HCT116 (cell line): ENCODE data around the gene ATP11B. TPM values are rescaled to one million over a fixed set of nuclear protein-coding genes. Genes with fewer than 3 reads are reported as not detected.

ENCODE experiments used
- ATAC-seq: fragments of 200-7000 bp; cut with Tn5 transposase; 2 replicates; pipeline ENCODE4 v1.9.1; 2020; ENCODE audit warnings: mild to moderate bottlenecking, moderate library complexity
- BruUV-seq: library from RNA; stranded (reverse); fragments of 400-500 nt; replicated peaks from 2 replicates; lab custom pipeline; 2021; lab: Mats Ljungman, UMichigan
- CTCF ChIA-PET: fragments of 300-600 bp; sonication (Branson Sonifier 250); formaldehyde crosslinking; loops from one replicate; lab custom pipeline; 2021; ENCODE audit warnings: antibody characterized with exemption; lab: Charles Lee
- POLR2A ChIA-PET: fragments of 300-600, 350-600 bp; sonication (Branson Sonifier 250); formaldehyde crosslinking; loops from one replicate; lab custom pipeline; 2021; ENCODE audit warnings: antibody characterized with exemption; lab: Charles Lee
- RAD21 ChIA-PET, 2 experiments: fragments of 300-600 bp; sonication (Branson Sonifier 250); formaldehyde crosslinking; loops; one replicate each; lab custom pipeline; 2023; ENCODE audit warnings: low total read pairs in 2 of 2; ENCODE audit not compliant: uncharacterized antibody in 2 of 2, unreplicated experiment in 2 of 2, low non-redundant PET in 1 of 2; lab: Charles Lee
- DNase-seq: peaks from one replicate; pipeline ENCODE4 v3.0.0-alpha.2; 2010; ENCODE audit warnings: low read depth, low spot score
- H2AFZ ChIP-seq: fragments of 200-600 bp; shearing (Covaris generic), sonication (generic); 2 replicates; pipeline ENCODE4 v1.6.1; 2017; ENCODE audit warnings: low read depth, mixed run types, mixed read lengths, antibody characterized with exemption, low read length; ENCODE audit not compliant: poor library complexity, severe bottlenecking
- H3K27ac ChIP-seq: 2 replicates; pipeline ENCODE4 v1.5.1; 2012; ENCODE audit warnings: low read depth, low read length
- H3K27me3 ChIP-seq: fragments of 200-600 bp; sonication (generic); 2 replicates; pipeline ENCODE4 v1.6.1; 2016; ENCODE audit warnings: mixed run types, low read length, mixed read lengths; ENCODE audit not compliant: insufficient read depth
- H3K36me3 ChIP-seq, 2 experiments: fragments of 200-500 bp in 1 of 2; fragments of 200-600 bp in 1 of 2; sonication (Bioruptor generic) in 1 of 2; sonication (generic) in 1 of 2; 2 replicates each; pipeline versions ENCODE4 v1.5.1 to v1.6.1; 2014 to 2016; ENCODE audit warnings: low read length in 2 of 2, inconsistent platforms in 1 of 2, mixed read lengths in 1 of 2, mixed run types in 1 of 2; ENCODE audit not compliant: insufficient read depth in 2 of 2, control insufficient read depth in 1 of 2
- H3K4me1 ChIP-seq, 2 experiments: fragments of 200-600 bp in 1 of 2; sonication (generic) in 1 of 2; 2 replicates each; pipeline versions ENCODE4 v1.5.1 to v1.6.1; 2012 to 2017; ENCODE audit warnings: low read length in 2 of 2, inconsistent platforms in 1 of 2, mild to moderate bottlenecking in 1 of 2, mixed read lengths in 1 of 2, mixed run types in 1 of 2, moderate library complexity in 1 of 2; ENCODE audit not compliant: insufficient read depth in 2 of 2, control insufficient read depth in 1 of 2
- H3K4me2 ChIP-seq: fragments of 200-600 bp; sonication (generic); 2 replicates; pipeline ENCODE4 v1.6.1; 2017; ENCODE audit warnings: mixed run types, low read length, mixed read lengths
- H3K4me3 ChIP-seq, 2 experiments: fragments of 200-600 bp in 1 of 2; sonication (generic) in 1 of 2; replicated peaks in 1 of 2; 2 replicates each; pipeline ENCODE4 v1.5.1; 2011 to 2016; ENCODE audit warnings: low read length in 2 of 2, control low read depth in 1 of 2, low read depth in 1 of 2, mild to moderate bottlenecking in 1 of 2, mixed read lengths in 1 of 2, mixed run types in 1 of 2
- H3K79me2 ChIP-seq: fragments of 200-600 bp; sonication (generic); 2 replicates; pipeline ENCODE4 v1.6.1; 2017; ENCODE audit warnings: mild to moderate bottlenecking, mixed run types, low read length, moderate library complexity, mixed read lengths; ENCODE audit not compliant: insufficient read depth
- H3K9ac ChIP-seq: fragments of 200-600 bp; sonication (generic); 2 replicates; pipeline ENCODE4 v1.6.1; 2016; ENCODE audit warnings: low read length, mixed read lengths
- H3K9me2 ChIP-seq: fragments of 200-600 bp; sonication (generic), shearing (Covaris generic); 2 replicates; pipeline ENCODE4 v1.6.1; 2017; ENCODE audit warnings: mixed run types, mild to moderate bottlenecking, moderate library complexity; ENCODE audit not compliant: insufficient read depth
- H3K9me3 ChIP-seq, 2 experiments: fragments of 200-500 bp in 1 of 2; fragments of 200-600 bp in 1 of 2; sonication (Bioruptor generic) in 1 of 2; sonication (generic) in 1 of 2; 2 replicates each; pipeline ENCODE4 v1.6.1; 2014 to 2017; ENCODE audit warnings: low read length in 2 of 2, mixed read lengths in 2 of 2, inconsistent platforms in 1 of 2, low read depth in 1 of 2, mild to moderate bottlenecking in 1 of 2, mixed run types in 1 of 2, moderate library complexity in 1 of 2; ENCODE audit not compliant: control insufficient read depth in 1 of 2, insufficient read depth in 1 of 2
- H4K20me1 ChIP-seq: fragments of 200-600 bp; sonication (generic), shearing (Covaris generic); 2 replicates; pipeline ENCODE4 v1.6.1; 2017; ENCODE audit warnings: mixed run types, mild to moderate bottlenecking, moderate library complexity; ENCODE audit not compliant: insufficient read depth
- CBX3 ChIP-seq: IDR thresholded peaks from 2 replicates; pipeline ENCODE4 v1.6.1; 2012; ENCODE audit warnings: low read depth
- CEBPB ChIP-seq: IDR thresholded peaks from 2 replicates; pipeline ENCODE4 v1.6.1; 2012; ENCODE audit warnings: low read depth
- EGR1 ChIP-seq: IDR thresholded peaks from 2 replicates; pipeline ENCODE4 v1.6.1; 2012; ENCODE audit warnings: low read depth
- ELF1 ChIP-seq: IDR thresholded peaks from 2 replicates; pipeline ENCODE4 v1.6.1; 2012; ENCODE audit warnings: low read depth, borderline replicate concordance
- EZH2phosphoT487 ChIP-seq: fragments of 200-600 bp; IDR thresholded peaks from 2 replicates; pipeline ENCODE4 v1.6.1; 2018; ENCODE audit warnings: antibody characterized with exemption, borderline replicate concordance
- JUND ChIP-seq: IDR thresholded peaks from 2 replicates; pipeline ENCODE4 v1.6.1; 2012
- POLR2AphosphoS5 ChIP-seq: IDR thresholded peaks from 2 replicates; pipeline ENCODE4 v1.6.1; 2011; ENCODE audit warnings: mild to moderate bottlenecking, low read depth, low read length, moderate library complexity
- RAD21 ChIP-seq: IDR thresholded peaks from 2 replicates; pipeline ENCODE4 v1.6.1; 2012; ENCODE audit warnings: low read depth, mild to moderate bottlenecking
- REST ChIP-seq: IDR thresholded peaks from 2 replicates; pipeline ENCODE4 v1.6.1; 2012; ENCODE audit warnings: low read depth
- SP1 ChIP-seq: IDR thresholded peaks from 2 replicates; pipeline ENCODE4 v1.6.1; 2012; ENCODE audit warnings: low read depth
- SRF ChIP-seq: IDR thresholded peaks from 2 replicates; pipeline ENCODE4 v1.6.1; 2012; ENCODE audit warnings: low read depth
- YY1 ChIP-seq: IDR thresholded peaks from 2 replicates; pipeline ENCODE4 v1.6.1; 2011; ENCODE audit warnings: low read length, low read depth, moderate library complexity, mild to moderate bottlenecking; ENCODE audit not compliant: insufficient replicate concordance; ENCODE audit errors: extremely low read depth
- ZBTB33 ChIP-seq: IDR thresholded peaks from 2 replicates; pipeline ENCODE4 v1.6.1; 2011; ENCODE audit warnings: mild to moderate bottlenecking, low read length, moderate library complexity; ENCODE audit not compliant: insufficient replicate concordance; ENCODE audit errors: extremely low read depth
- ZNF274 ChIP-seq: fragments of 200-500 bp; sonication (Bioruptor generic); IDR thresholded peaks from 2 replicates; pipeline ENCODE4 v1.6.1; 2014; ENCODE audit warnings: mild to moderate bottlenecking, low read depth, low read length, inconsistent platforms
- intact Hi-C: fragments of 100-400 bp; cut with micrococcal nuclease; formaldehyde crosslinking; loops from 2 replicates; pipeline ENCODE4 v1.10.0; 2022
- total RNA-seq: library from RNA; stranded (reverse); gene quantifications from one replicate; pipeline ENCODE4 v1.2.1, GENCODE V29; 2021; ENCODE audit not compliant: unreplicated experiment
- TF ChIP-seq, protein P1 (sequence below): IDR thresholded peaks from 2 replicates; pipeline ENCODE4 v1.6.1; 2012
- TF ChIP-seq, protein P2 (sequence below): IDR thresholded peaks from 2 replicates; pipeline ENCODE4 v1.6.1; 2012

Gene ATP11B
- total RNA-seq, 1 experiment from 2014 or later = 53.0 TPM

DNA sequence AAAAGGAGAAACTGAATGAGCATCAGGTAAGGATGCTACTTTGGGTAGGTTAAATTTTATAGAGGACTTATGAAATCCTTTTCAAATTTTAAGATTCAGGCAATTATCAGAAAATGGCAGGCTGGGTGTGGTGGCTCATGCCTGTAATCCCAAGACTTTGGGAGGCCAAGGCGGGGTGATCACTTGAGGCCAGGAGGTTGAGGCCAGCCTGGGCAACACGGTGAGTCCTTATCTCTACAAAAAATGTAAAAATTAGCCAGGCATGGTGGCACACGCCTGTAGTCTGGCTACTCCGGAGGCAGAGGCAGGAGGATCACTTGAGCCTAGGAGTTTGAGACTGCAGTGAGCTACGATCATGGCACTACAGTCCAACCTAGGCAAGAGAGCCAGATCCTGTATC, 163.9 kb downstream of the ATP11B start:
- no peaks in the 10 kb centered on the region for H3K27me3 ChIP-seq
- H3K36me3 ChIP-seq = peaks cover 0 to 5% of the 10 kb centered on the region in 2 experiments; a peak in 1 of 4 replicates
- ChIA-PET RAD21 (no interaction called here), POLR2A (no interaction called here), CTCF (interaction anchor here (0.6 kb wide), 1 partner anchor 14 kb away, joined by 3 read pairs; no protein-coding TSS in a partner anchor)
- TF ChIP-seq YY1 (no peak), SP1 (no peak), CBX3 (no peak), EGR1 (no peak), ZNF274 (no peak), EZH2phosphoT487 (no peak)
- TF ChIP-seq, protein P1, sequence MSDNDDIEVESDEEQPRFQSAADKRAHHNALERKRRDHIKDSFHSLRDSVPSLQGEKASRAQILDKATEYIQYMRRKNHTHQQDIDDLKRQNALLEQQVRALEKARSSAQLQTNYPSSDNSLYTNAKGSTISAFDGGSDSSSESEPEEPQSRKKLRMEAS = no peak
- intact Hi-C loops = no loop called here
- no peak overlapping the region for H3K4me3 ChIP-seq
- no peak for DNase-seq
- no peaks in the 10 kb centered on the region for H3K9me2 ChIP-seq
- H3K4me1 ChIP-seq = no peaks in the 10 kb centered on the region
- no peak overlapping the region for H3K4me2 ChIP-seq
- no TSS peak for BruUV-seq
- H3K9me3 ChIP-seq = no peaks in the 10 kb centered on the region
- no peak overlapping the region for H3K9ac ChIP-seq
- no peaks in the 10 kb centered on the region for H3K79me2 ChIP-seq
- H2AFZ ChIP-seq = no peak overlapping the region
- no peak for ATAC-seq
- H4K20me1 ChIP-seq = no peaks in the 10 kb centered on the region
- no peak overlapping the region for H3K27ac ChIP-seq

- H3K79me2 ChIP-seq = no peaks in the 10 kb centered on the region
- no peaks in the 10 kb centered on the region for H3K9me3 ChIP-seq
- BruUV-seq = no TSS peak
- no peak overlapping the region for H3K9ac ChIP-seq
- ATAC-seq (no peak), DNase-seq (no peak)
- no peaks in the 10 kb centered on the region for H3K9me2 ChIP-seq
- H4K20me1 ChIP-seq = no peaks in the 10 kb centered on the region
- no peak overlapping the region for H3K4me2 ChIP-seq
- H2AFZ ChIP-seq = no peak overlapping the region
- ChIA-PET POLR2A (no interaction called here), CTCF (interaction anchor here (0.6 kb wide), 1 partner anchor 14 kb away, joined by 3 read pairs; no protein-coding TSS in a partner anchor), RAD21 (no interaction called here)
- H3K36me3 ChIP-seq = peaks cover 0 to 5% of the 10 kb centered on the region in 2 experiments; a peak in 1 of 4 replicates
- no peaks in the 10 kb centered on the region for H3K27me3 ChIP-seq
- H3K4me3 ChIP-seq = no peak overlapping the region
- no peaks in the 10 kb centered on the region for H3K4me1 ChIP-seq
- intact Hi-C loops = no loop called here
- H3K27ac ChIP-seq = no peak overlapping the region
- no peak for TF ChIP-seq ZBTB33
- no peak for TF ChIP-seq CEBPB
- TF ChIP-seq, protein P2, sequence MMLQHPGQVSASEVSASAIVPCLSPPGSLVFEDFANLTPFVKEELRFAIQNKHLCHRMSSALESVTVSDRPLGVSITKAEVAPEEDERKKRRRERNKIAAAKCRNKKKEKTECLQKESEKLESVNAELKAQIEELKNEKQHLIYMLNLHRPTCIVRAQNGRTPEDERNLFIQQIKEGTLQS = no peak
- TF ChIP-seq REST = no peak
- TF ChIP-seq JUND = no peak
- TF ChIP-seq SRF = no peak
- no peak for TF ChIP-seq RAD21
- TF ChIP-seq POLR2AphosphoS5 = no peak
- no peak for TF ChIP-seq ELF1
Measured at GRCh38 chr3:182957676-182958266, 164.5 kb downstream of the ATP11B start.
